ENCODE measurements around the gene CDH12. TPM values are rescaled to one million over a fixed set of nuclear protein-coding genes. Genes with fewer than 3 reads are reported as not detected.
A peak's percentile ranks its signal among the peaks of the same experiment; 100 is the strongest.

The CDH12 gene
- total RNA-seq, 1 donor from 2014 or later = 0.26 TPM

- no peaks in the 10 kb centered on the region for H3K9me3 Mint-ChIP-seq (ENCODE audit: unreplicated experiment)
- H3K4me3 Mint-ChIP-seq (ENCODE audit: unreplicated experiment) = no peak overlapping the region
- H3K4me1 Mint-ChIP-seq (ENCODE audit: unreplicated experiment) = no peaks in the 10 kb centered on the region
- TF ChIP-seq CTCF (IDR thresholded peaks at IDR 0.05; ENCODE audit: unreplicated experiment) = no peak
- no peak for DNase-seq (ENCODE audit: low spot score)
- no peak overlapping the region for H3K27ac Mint-ChIP-seq (ENCODE audit: unreplicated experiment)
- no peaks in the 10 kb centered on the region for H3K36me3 Mint-ChIP-seq (ENCODE audit: low read depth, unreplicated experiment)
- no peaks in the 10 kb centered on the region for H3K27me3 Mint-ChIP-seq (ENCODE audit: unreplicated experiment)
Measured at GRCh38 chr5:22249209-22249729, 603.9 kb downstream of the CDH12 start.

- Mint-ChIP-seq H3K9me3 (ENCODE audit: unreplicated experiment) (no peaks in the 10 kb centered on the region), H3K36me3 (ENCODE audit: low read depth, unreplicated experiment) (no peaks in the 10 kb centered on the region), H3K27me3 (ENCODE audit: unreplicated experiment) (no peaks in the 10 kb centered on the region), H3K4me1 (ENCODE audit: unreplicated experiment) (no peaks in the 10 kb centered on the region), H3K4me3 (ENCODE audit: unreplicated experiment) (no peak overlapping the region), H3K27ac (ENCODE audit: unreplicated experiment) (no peak overlapping the region)
- DNase-seq (ENCODE audit: low spot score) = no peak
- TF ChIP-seq CTCF (IDR thresholded peaks at IDR 0.05; ENCODE audit: unreplicated experiment) = no peak
Measured at GRCh38 chr5:22245770-22246169, 607.4 kb downstream of the CDH12 start.

DNA sequence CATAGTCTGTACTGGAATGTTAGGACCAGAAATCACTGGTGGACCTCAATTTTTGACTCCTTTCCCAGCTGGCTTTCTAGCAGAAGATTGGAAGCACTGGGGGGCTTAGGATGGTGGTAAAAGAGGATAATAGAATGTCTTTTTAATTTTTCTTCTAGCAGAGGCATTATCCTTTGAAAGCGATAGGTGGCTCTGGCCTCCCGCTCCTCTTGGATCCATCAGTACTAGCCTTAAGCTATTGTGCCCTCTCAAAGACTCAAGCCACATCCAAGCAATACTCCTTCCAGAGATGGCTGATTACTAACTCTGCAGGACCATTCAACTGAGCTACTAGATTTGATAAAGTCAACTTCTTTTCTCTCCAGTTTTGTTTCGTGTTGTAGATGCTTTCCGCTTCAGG is 610.6 kb downstream of the CDH12 start:
- Mint-ChIP-seq H3K27ac (ENCODE audit: unreplicated experiment) (no peak overlapping the region), H3K9me3 (ENCODE audit: unreplicated experiment) (no peaks in the 10 kb centered on the region), H3K4me1 (ENCODE audit: unreplicated experiment) (no peaks in the 10 kb centered on the region), H3K36me3 (ENCODE audit: low read depth, unreplicated experiment) (no peaks in the 10 kb centered on the region), H3K27me3 (ENCODE audit: unreplicated experiment) (no peaks in the 10 kb centered on the region), H3K4me3 (ENCODE audit: unreplicated experiment) (no peak overlapping the region)
- no peak for TF ChIP-seq CTCF (IDR thresholded peaks at IDR 0.05; ENCODE audit: unreplicated experiment)
- DNase-seq (ENCODE audit: low spot score) = peak; percentile 10

DNA sequence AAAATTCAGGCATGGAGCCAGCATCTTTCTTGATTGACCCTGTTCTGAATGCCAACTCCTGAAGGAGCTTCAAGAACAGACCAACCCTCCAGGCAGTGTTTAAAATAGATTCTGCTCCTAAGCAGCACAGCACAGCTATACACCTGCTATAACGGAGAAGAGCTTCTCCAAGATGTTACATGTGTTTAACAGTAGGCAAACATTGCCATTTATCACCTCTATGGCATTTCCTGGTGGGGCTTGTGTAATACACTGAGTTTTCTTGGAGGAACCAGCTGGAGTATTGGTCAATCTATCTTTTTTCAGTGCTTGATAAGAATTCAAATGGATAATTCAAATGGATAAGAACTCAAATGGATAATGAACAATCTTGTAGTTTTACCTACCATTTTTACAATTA is 615.1 kb downstream of the CDH12 start:
- no peaks in the 10 kb centered on the region for H3K9me3 Mint-ChIP-seq (ENCODE audit: unreplicated experiment)
- H3K27me3 Mint-ChIP-seq (ENCODE audit: unreplicated experiment) = no peaks in the 10 kb centered on the region
- H3K27ac Mint-ChIP-seq (ENCODE audit: unreplicated experiment) = no peak overlapping the region
- no peaks in the 10 kb centered on the region for H3K4me1 Mint-ChIP-seq (ENCODE audit: unreplicated experiment)
- no peak for DNase-seq (ENCODE audit: low spot score)
- H3K4me3 Mint-ChIP-seq (ENCODE audit: unreplicated experiment) = no peak overlapping the region
- TF ChIP-seq CTCF (IDR thresholded peaks at IDR 0.05; ENCODE audit: unreplicated experiment) = no peak
- H3K36me3 Mint-ChIP-seq (ENCODE audit: low read depth, unreplicated experiment) = no peaks in the 10 kb centered on the region

DNA sequence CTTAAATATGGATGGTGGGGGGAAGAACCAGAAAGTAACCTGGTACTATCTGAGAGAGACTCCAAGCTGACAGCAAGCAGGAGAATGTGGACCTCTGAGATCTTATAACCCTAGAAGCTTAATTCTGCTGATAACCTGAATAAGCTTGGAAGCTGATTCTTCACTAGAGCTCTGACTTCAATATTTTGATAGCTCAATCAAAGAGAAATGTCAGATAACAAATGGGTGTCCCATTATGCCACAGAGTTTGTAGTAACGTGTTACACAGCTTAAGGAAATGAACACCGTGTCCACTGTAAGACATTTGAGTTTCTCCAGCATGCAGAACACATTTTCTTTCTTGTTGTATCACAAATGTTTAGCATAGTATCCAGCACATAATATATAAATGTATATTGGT is 626.7 kb downstream of the CDH12 start:
- Mint-ChIP-seq H3K9me3 (ENCODE audit: unreplicated experiment) (no peaks in the 10 kb centered on the region), H3K4me3 (ENCODE audit: unreplicated experiment) (no peak overlapping the region)
- no peak for TF ChIP-seq CTCF (IDR thresholded peaks at IDR 0.05; ENCODE audit: unreplicated experiment)

More for the DNA sequence above, 626.7 kb downstream of the CDH12 start:
- H3K4me1 Mint-ChIP-seq (ENCODE audit: unreplicated experiment) = no peaks in the 10 kb centered on the region
- no peak for DNase-seq (ENCODE audit: low spot score)
- no peaks in the 10 kb centered on the region for H3K27me3 Mint-ChIP-seq (ENCODE audit: unreplicated experiment)
- no peak overlapping the region for H3K27ac Mint-ChIP-seq (ENCODE audit: unreplicated experiment)
- H3K36me3 Mint-ChIP-seq (ENCODE audit: low read depth, unreplicated experiment) = no peaks in the 10 kb centered on the region

All from endothelial cell (in vitro differentiated cells).